PFSK-1 (cell line): ENCODE results near the gene STK38L.

Experiments used
- FOXP2 ChIP-seq: optimal IDR thresholded peaks from 2 replicates; pipeline ENCODE3; 2011; ENCODE audit warnings: borderline replicate concordance, control low read depth, inconsistent platforms; ENCODE audit not compliant: insufficient read depth; ENCODE audit errors: extremely low read length, extremely low read depth
- POLR2AphosphoS5 ChIP-seq: IDR thresholded peaks from 2 replicates; pipeline ENCODE4 v1.6.1; 2012; ENCODE audit warnings: low read depth, mild to moderate bottlenecking, control low read depth, low read length, moderate library complexity
- SIN3A ChIP-seq: IDR thresholded peaks from 2 replicates; pipeline ENCODE4 v1.6.1; 2012; ENCODE audit warnings: mild to moderate bottlenecking, low read length, moderate library complexity, borderline replicate concordance; ENCODE audit not compliant: insufficient read depth
- TAF1 ChIP-seq: IDR thresholded peaks from 2 replicates; pipeline ENCODE4 v1.6.1; 2012; ENCODE audit warnings: low read length, control low read depth, borderline replicate concordance; ENCODE audit not compliant: insufficient read depth
- TF ChIP-seq, protein P1 (sequence below), 2 experiments: IDR thresholded peaks; 2 replicates each; pipeline versions ENCODE4 v1.6.1 to v1.8.0; 2011 to 2012; ENCODE audit warnings: low read depth in 2 of 2, low read length in 2 of 2, control low read depth in 1 of 2, inconsistent platforms in 1 of 2, mild to moderate bottlenecking in 1 of 2, moderate library complexity in 1 of 2; ENCODE audit not compliant: insufficient read depth in 1 of 2

Gene STK38L

GRCh38 chr12:27270148-27270547, 26.1 kb downstream of the STK38L start:
- TF ChIP-seq, protein P1, sequence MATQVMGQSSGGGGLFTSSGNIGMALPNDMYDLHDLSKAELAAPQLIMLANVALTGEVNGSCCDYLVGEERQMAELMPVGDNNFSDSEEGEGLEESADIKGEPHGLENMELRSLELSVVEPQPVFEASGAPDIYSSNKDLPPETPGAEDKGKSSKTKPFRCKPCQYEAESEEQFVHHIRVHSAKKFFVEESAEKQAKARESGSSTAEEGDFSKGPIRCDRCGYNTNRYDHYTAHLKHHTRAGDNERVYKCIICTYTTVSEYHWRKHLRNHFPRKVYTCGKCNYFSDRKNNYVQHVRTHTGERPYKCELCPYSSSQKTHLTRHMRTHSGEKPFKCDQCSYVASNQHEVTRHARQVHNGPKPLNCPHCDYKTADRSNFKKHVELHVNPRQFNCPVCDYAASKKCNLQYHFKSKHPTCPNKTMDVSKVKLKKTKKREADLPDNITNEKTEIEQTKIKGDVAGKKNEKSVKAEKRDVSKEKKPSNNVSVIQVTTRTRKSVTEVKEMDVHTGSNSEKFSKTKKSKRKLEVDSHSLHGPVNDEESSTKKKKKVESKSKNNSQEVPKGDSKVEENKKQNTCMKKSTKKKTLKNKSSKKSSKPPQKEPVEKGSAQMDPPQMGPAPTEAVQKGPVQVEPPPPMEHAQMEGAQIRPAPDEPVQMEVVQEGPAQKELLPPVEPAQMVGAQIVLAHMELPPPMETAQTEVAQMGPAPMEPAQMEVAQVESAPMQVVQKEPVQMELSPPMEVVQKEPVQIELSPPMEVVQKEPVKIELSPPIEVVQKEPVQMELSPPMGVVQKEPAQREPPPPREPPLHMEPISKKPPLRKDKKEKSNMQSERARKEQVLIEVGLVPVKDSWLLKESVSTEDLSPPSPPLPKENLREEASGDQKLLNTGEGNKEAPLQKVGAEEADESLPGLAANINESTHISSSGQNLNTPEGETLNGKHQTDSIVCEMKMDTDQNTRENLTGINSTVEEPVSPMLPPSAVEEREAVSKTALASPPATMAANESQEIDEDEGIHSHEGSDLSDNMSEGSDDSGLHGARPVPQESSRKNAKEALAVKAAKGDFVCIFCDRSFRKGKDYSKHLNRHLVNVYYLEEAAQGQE (IDR thresholded peaks at IDR 0.05; ENCODE audit: insufficient read depth in 1 of 2, low read depth in 2 of 2, low read length in 2 of 2), result no peak
- TF ChIP-seq FOXP2 (no peak), TAF1 (no peak), SIN3A (no peak), POLR2AphosphoS5 (no peak)

DNA sequence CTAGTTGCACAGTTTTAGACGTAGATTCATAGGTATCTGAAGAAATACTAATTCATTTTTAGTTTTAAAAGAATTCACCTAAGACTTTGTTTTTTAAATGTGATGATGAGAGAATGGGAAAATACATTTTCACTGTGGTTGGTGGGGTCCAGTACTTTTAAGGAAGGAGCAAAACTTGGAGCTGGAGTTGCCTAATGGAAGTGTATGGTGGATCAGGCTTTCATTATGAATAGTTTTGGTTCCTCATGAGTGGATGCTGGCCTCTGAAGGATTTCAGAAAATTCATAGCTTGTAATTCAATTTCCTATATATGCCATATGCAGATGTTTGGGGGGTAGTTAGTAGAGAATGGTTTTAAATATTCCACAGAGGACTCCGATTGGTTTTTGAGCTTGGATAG, 27.1 kb downstream of the STK38L start:
- TF ChIP-seq, protein P1 (IDR thresholded peaks at IDR 0.05; ENCODE audit: insufficient read depth in 1 of 2, low read depth in 2 of 2, low read length in 2 of 2), result no peak
- TF ChIP-seq POLR2AphosphoS5 (no peak), SIN3A (no peak), FOXP2 (no peak), TAF1 (no peak)

DNA sequence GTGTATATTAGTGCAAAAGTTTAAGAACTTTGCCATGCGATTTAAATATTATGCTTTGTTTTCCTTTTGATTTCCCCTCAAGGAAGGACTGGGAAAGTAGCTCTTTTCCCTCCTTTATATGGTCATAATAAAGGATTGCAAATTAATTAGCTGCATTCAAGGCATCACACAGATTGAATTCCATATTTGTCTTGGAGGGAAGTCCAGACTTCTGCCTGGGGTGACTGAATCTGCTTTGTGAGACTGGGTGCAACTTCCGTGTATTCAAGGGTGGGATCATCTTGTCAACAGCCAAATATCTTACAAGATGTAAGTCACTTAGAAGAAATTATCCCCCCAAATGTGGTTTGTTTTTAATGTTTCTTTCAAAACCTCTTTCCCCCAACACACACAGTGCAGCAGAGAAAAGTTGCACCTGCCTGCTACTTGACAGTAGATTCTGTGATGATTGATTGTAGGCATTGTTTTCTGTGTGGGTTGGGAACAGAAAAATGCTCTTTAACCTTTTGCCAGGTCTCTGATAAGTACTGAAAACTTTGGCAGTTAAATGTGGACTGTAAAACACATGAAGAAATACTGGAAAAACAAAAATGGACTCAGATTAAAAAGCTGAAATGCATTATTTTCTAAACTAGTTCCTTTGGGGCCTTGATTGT, 28.4 kb downstream of the STK38L start:
- TF ChIP-seq FOXP2 (no peak), TAF1 (no peak), POLR2AphosphoS5 (no peak), SIN3A (no peak)
- TF ChIP-seq, protein P1 (IDR thresholded peaks at IDR 0.05; ENCODE audit: insufficient read depth in 1 of 2, low read depth in 2 of 2, low read length in 2 of 2), result no peak

DNA sequence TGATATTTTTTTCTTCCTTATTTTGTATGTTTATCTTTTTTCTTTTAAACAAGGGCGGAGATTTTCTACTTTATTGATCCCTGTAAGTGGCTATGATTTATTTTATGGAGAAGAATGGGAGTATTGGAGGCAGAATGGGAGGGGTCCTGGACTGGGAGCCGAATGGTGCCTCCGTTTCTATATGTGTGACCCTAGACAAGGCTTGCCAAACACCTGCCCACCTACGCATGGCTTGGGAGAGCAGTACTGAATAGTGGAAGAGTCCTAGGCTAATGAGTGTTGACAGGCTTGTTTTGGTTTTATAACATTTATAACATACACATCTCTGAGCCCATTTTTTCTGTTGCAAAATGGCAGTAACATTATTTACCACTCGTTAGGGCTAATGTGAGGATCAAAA, 29.0 kb downstream of the STK38L start:
- TF ChIP-seq SIN3A (no peak), TAF1 (no peak), POLR2AphosphoS5 (no peak), FOXP2 (no peak)
- TF ChIP-seq, protein P1 (IDR thresholded peaks at IDR 0.05; ENCODE audit: insufficient read depth in 1 of 2, low read depth in 2 of 2, low read length in 2 of 2), result no peak
